Measurements from ENCODE around the gene SLC6A13. TPM values are rescaled to one million over a fixed set of nuclear protein-coding genes. Genes with fewer than 3 reads are reported as not detected.
A peak's percentile ranks its signal among the peaks of the same experiment; 100 is the strongest.

Gene SLC6A13
- polyA plus RNA-seq, 1 experiment: not detected

- TF ChIP-seq, protein P1, sequence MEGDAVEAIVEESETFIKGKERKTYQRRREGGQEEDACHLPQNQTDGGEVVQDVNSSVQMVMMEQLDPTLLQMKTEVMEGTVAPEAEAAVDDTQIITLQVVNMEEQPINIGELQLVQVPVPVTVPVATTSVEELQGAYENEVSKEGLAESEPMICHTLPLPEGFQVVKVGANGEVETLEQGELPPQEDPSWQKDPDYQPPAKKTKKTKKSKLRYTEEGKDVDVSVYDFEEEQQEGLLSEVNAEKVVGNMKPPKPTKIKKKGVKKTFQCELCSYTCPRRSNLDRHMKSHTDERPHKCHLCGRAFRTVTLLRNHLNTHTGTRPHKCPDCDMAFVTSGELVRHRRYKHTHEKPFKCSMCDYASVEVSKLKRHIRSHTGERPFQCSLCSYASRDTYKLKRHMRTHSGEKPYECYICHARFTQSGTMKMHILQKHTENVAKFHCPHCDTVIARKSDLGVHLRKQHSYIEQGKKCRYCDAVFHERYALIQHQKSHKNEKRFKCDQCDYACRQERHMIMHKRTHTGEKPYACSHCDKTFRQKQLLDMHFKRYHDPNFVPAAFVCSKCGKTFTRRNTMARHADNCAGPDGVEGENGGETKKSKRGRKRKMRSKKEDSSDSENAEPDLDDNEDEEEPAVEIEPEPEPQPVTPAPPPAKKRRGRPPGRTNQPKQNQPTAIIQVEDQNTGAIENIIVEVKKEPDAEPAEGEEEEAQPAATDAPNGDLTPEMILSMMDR (IDR thresholded peaks at IDR 0.05; ENCODE audit: insufficient read depth, low read depth, low read length): no peak
- DNase-seq (ENCODE audit: low read depth): no peak
- ChIA-PET CTCF (no interaction called here), POLR2A (no interaction called here)
- H3K36me3 ChIP-seq (ENCODE audit: control insufficient read depth, insufficient read depth, low read length): no peaks in the 10 kb centered on the region
- H3K4me3 ChIP-seq (ENCODE audit: low read depth, low read length): no peak overlapping the region
- H3K27me3 ChIP-seq (ENCODE audit: control insufficient read depth, insufficient read depth, low read length): peaks cover 32% of the 10 kb centered on the region
Observed at GRCh38 chr12:204261-204678, 58.4 kb downstream of the SLC6A13 start.

GRCh38 chr12:203462-204260, 59.0 kb downstream of the SLC6A13 start:
- Histone ChIP-seq H3K27me3 (ENCODE audit: control insufficient read depth, insufficient read depth, low read length) (peaks cover 28% of the 10 kb centered on the region), H3K36me3 (ENCODE audit: control insufficient read depth, insufficient read depth, low read length) (no peaks in the 10 kb centered on the region), H3K4me3 (ENCODE audit: low read depth, low read length) (peak overlapping the region; percentile 19; the same call in 1 of the 2 replicates)
- TF ChIP-seq, protein P1 (IDR thresholded peaks at IDR 0.05; ENCODE audit: insufficient read depth, low read depth, low read length): no peak
- POLR2A ChIA-PET: no interaction called here
- CTCF ChIA-PET: no interaction called here
- DNase-seq (ENCODE audit: low read depth): no peak

DNA sequence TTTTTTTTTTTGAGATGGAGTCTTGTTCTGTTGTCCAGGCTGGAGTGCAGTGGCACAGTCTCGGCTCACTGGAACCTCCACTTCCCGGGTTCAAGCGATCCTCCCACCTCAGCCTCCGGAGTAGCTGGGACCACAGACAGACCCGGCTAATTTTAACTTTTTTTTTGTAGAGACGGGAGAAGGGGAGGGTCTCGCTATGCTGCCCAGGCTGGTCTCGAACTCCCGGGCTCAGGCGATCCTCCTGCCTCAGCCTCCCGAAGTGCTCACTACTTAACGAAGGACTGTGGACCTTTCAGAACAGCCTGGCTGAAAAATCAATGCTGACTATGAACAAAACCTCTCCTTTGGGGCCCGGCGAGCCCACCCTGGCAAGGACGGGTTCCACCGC, 59.6 kb downstream of the SLC6A13 start:
- DNase-seq (ENCODE audit: low read depth): no peak
- TF ChIP-seq, protein P1 (IDR thresholded peaks at IDR 0.05; ENCODE audit: insufficient read depth, low read depth, low read length): no peak
- no peak overlapping the region for H3K4me3 ChIP-seq (ENCODE audit: low read depth, low read length)
- ChIA-PET CTCF (no interaction called here), POLR2A (interaction anchor here (0.6 kb wide), 1 partner anchor 695 kb away, joined by 5 read pairs; no protein-coding TSS in a partner anchor)
- peaks cover 28% of the 10 kb centered on the region for H3K27me3 ChIP-seq (ENCODE audit: control insufficient read depth, insufficient read depth, low read length)
- H3K36me3 ChIP-seq (ENCODE audit: control insufficient read depth, insufficient read depth, low read length): no peaks in the 10 kb centered on the region

- DNase-seq (ENCODE audit: low read depth): no peak
- CTCF ChIA-PET: no interaction called here
- Histone ChIP-seq H3K27me3 (ENCODE audit: control insufficient read depth, insufficient read depth, low read length) (peaks cover 28% of the 10 kb centered on the region), H3K4me3 (ENCODE audit: low read depth, low read length) (no peak overlapping the region), H3K36me3 (ENCODE audit: control insufficient read depth, insufficient read depth, low read length) (no peaks in the 10 kb centered on the region)
- POLR2A ChIA-PET: interaction anchor here (0.6 kb wide), 1 partner anchor 696 kb away, joined by 5 read pairs; no protein-coding TSS in a partner anchor
- TF ChIP-seq, protein P1 (IDR thresholded peaks at IDR 0.05; ENCODE audit: insufficient read depth, low read depth, low read length): no peak
Observed at GRCh38 chr12:202081-202731, 60.4 kb downstream of the SLC6A13 start.

GRCh38 chr12:201361-201760, 61.3 kb downstream of the SLC6A13 start:
- H3K36me3 ChIP-seq (ENCODE audit: control insufficient read depth, insufficient read depth, low read length): no peaks in the 10 kb centered on the region
- ChIA-PET CTCF (interaction anchor here (1.2 to 3.9 kb wide), 2 partner anchors 11 to 15 kb away, joined by 3 to 21 read pairs; no protein-coding TSS in a partner anchor), POLR2A (no interaction called here)
- no peak overlapping the region for H3K4me3 ChIP-seq (ENCODE audit: low read depth, low read length)
- DNase-seq (ENCODE audit: low read depth): no peak
- peaks cover 26% of the 10 kb centered on the region for H3K27me3 ChIP-seq (ENCODE audit: control insufficient read depth, insufficient read depth, low read length)
- TF ChIP-seq, protein P1 (IDR thresholded peaks at IDR 0.05; ENCODE audit: insufficient read depth, low read depth, low read length): no peak

Data from BJ (cell line).